Measurements from ENCODE around the gene GCNA.

DNA sequence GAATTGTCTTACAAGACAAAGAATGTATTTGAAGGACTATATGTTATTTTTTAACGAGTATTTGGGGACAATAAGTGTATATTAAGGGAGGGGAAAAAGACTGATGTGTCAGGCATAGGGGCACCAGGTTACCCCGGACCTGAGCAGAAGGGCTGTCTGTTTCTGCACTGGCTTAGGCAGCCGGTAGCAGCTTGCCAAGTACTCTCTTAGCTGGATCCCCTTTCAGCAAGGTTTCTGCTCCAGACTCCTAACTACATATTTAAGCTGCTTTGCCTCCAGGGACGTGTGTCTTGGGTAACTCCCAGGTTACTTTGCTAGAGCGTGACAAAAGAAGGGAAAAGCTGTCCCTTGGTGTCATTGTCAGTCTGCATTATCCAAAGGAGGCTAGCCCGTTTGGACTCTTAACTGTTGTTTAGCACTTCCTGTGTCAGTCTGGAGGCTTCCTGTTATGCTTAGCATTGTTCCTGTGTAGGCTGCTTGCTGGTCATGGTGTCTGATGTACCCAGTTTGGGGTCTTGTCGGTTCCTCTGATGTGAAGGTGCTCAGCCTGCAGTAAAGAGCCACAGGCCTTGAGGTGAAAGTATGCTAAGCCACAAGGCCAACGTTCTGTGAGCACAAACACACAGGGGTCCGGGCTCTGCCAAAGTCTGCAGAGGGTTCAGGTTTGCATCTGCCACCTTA, 28.4 kb downstream of the GCNA start:
- TF ChIP-seq, protein P1, sequence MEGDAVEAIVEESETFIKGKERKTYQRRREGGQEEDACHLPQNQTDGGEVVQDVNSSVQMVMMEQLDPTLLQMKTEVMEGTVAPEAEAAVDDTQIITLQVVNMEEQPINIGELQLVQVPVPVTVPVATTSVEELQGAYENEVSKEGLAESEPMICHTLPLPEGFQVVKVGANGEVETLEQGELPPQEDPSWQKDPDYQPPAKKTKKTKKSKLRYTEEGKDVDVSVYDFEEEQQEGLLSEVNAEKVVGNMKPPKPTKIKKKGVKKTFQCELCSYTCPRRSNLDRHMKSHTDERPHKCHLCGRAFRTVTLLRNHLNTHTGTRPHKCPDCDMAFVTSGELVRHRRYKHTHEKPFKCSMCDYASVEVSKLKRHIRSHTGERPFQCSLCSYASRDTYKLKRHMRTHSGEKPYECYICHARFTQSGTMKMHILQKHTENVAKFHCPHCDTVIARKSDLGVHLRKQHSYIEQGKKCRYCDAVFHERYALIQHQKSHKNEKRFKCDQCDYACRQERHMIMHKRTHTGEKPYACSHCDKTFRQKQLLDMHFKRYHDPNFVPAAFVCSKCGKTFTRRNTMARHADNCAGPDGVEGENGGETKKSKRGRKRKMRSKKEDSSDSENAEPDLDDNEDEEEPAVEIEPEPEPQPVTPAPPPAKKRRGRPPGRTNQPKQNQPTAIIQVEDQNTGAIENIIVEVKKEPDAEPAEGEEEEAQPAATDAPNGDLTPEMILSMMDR (optimal IDR thresholded peaks at IDR 0.05 in 1 of 3, IDR thresholded peaks at IDR 0.05 in 1 of 3, conservative IDR thresholded peaks at IDR 0.05 in 1 of 3; ENCODE audit: extremely low read depth in 1 of 3, insufficient read depth in 2 of 3, low read length in 3 of 3) = no peak
- TF ChIP-seq EZH2 (IDR thresholded peaks at IDR 0.05; ENCODE audit: low read length) = no peak

Measured in keratinocyte (primary cell).